GM18858 (cell line): ENCODE measurements around the gene CACNG8.
"Not testable (repeated sequence)": the region's sequence is repeated elsewhere in the genome, so short reads cannot be mapped to it uniquely, and the experiment has no call there.

Source experiments
- ATAC-seq: cut with Tn5 transposase; IDR thresholded peaks from one replicate; pipeline ENCODE4 v1.9.1; 2021; ENCODE audit not compliant: unreplicated experiment

CACNG8 gene

DNA sequence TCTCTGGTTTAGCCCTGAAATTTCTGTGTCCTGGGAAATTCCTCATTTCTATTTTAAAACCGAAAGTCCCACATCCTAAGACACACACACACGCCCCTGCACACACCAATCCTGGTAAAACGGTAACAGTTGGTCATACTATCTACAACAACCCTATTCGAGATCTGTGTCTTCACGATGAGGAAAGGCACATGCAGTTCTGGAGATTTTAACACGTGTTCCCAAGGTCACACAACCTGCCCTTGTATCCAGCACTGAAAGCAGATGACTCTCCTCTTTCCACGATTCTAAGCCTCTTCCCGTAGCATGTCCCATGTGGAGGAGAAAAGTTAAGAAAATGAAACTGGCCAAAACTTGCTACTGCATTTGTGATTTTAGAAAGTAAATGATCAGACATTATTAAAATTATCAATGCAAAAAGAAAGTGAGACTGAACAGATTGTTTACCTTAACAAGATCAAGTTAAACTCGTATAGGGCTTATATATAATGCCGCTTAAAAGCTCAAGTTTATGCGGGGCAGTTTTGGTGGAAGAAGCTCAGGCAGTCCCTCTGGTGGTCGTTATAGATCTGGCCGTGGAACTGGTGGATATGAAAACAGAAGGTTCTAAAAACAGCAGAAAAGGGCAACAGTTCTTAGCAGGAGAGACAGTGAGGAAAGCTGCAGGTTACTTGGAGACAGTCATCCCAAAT is 68.3 kb downstream of the CACNG8 start:
- no peak for ATAC-seq

DNA sequence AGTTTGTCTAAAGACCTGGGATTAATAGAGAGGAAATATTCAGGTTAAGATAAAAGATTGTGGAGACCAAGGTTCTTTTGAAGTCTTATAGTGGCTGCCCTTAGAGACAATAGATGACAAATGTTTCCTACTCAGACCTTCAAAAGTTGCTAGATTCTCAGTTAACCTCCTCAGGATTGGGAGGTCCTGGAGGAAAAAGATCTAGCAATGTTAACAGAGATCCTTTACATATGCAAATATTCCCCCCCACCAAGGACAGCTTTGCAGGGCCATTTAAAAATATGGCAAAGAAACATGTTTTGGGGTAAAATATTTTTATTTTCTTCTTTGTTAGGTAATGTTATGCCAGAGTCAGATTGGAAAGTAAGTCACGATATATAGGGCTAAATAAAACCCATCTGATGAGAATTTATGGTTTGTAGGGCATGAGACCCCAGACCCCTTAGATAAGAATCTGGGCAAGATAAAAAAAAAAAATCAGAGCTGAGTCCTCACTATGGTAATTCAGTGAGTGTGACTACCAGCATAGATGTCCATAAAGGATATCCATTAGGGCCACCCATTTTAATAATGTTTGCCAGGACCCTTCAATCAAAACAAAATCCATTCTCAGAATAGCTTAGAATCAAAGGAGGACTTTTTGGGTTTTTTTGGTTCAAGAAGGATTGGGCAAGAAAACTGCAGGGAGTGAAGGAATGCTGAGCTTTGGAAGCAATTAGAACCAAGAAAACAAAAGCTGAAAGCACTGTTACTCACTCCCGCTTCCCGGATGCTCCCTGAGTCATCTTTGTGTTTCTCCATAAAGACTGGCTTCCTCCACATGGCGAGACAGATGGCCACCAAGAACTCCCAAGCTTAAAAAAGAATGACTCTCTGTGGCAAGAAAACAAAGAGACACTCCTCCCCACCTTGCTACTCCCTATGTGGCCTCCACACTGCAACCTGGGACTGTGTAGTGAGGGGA is 72.8 kb downstream of the CACNG8 start:
- no peak for ATAC-seq

DNA sequence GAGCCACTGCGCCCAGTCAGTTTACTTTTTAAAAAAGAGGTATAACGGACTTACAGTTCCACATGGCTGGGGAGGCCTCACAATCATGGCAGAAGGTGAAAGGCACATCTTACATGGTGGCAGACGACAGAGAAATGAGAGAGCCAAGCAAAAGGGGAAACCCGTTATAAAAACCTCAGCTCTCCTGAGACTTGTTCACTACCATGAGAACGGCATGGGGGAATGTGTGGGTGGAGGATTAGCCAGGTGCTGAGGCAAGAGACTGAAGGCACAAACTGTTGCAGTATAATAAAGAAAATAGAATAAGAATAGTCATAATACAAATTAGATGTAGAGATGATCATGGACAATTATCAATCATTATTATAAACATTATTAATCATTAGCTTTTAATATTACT is 73.8 kb downstream of the CACNG8 start:
- not testable (repeated sequence) for ATAC-seq
